ENCODE data around the gene NECTIN1.

NECTIN1 gene

GRCh38 chr11:119676461-119677020, 52.5 kb downstream of the NECTIN1 start:
- DNase-seq (ENCODE audit: low read depth) = no peak
- TF ChIP-seq, protein P1, sequence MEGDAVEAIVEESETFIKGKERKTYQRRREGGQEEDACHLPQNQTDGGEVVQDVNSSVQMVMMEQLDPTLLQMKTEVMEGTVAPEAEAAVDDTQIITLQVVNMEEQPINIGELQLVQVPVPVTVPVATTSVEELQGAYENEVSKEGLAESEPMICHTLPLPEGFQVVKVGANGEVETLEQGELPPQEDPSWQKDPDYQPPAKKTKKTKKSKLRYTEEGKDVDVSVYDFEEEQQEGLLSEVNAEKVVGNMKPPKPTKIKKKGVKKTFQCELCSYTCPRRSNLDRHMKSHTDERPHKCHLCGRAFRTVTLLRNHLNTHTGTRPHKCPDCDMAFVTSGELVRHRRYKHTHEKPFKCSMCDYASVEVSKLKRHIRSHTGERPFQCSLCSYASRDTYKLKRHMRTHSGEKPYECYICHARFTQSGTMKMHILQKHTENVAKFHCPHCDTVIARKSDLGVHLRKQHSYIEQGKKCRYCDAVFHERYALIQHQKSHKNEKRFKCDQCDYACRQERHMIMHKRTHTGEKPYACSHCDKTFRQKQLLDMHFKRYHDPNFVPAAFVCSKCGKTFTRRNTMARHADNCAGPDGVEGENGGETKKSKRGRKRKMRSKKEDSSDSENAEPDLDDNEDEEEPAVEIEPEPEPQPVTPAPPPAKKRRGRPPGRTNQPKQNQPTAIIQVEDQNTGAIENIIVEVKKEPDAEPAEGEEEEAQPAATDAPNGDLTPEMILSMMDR (IDR thresholded peaks at IDR 0.05; ENCODE audit: insufficient read depth, low read depth, low read length, missing control alignments) = no peak
- H3K4me3 ChIP-seq (ENCODE audit: low read depth, low read length) = no peak overlapping the region

DNA sequence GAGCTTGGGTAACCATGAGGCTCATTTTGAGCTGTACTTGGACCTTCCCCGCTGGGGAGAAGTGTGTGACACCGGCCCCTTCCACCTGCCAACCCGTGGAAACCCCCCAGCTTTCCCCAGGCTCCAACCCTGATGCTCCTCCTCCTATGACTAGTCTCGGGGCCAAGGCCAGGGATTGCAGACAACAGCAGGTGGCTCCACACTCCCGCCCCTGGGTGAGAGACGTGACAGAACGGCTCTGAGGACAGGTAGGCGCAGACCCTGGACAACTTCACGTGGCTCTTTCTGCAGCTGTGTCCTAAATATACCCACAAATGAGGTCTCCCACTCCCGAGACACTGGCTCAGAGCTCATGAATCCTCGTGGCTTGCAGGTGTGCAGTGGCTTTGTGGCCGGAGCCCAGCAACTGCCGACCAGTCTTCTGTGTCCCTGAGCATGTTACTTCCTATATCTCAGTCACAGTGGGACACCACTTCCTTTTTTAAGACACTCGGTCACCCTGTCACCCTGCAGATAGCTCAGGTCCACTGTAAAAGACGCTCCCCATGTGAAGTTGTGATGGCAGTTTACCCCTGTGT, 55.2 kb downstream of the NECTIN1 start:
- TF ChIP-seq, protein P1 (IDR thresholded peaks at IDR 0.05; ENCODE audit: insufficient read depth, low read depth, low read length, missing control alignments) = peak; percentile 56
- H3K4me3 ChIP-seq (ENCODE audit: low read depth, low read length) = no peak overlapping the region
- DNase-seq (ENCODE audit: low read depth) = peak; percentile 91

DNA sequence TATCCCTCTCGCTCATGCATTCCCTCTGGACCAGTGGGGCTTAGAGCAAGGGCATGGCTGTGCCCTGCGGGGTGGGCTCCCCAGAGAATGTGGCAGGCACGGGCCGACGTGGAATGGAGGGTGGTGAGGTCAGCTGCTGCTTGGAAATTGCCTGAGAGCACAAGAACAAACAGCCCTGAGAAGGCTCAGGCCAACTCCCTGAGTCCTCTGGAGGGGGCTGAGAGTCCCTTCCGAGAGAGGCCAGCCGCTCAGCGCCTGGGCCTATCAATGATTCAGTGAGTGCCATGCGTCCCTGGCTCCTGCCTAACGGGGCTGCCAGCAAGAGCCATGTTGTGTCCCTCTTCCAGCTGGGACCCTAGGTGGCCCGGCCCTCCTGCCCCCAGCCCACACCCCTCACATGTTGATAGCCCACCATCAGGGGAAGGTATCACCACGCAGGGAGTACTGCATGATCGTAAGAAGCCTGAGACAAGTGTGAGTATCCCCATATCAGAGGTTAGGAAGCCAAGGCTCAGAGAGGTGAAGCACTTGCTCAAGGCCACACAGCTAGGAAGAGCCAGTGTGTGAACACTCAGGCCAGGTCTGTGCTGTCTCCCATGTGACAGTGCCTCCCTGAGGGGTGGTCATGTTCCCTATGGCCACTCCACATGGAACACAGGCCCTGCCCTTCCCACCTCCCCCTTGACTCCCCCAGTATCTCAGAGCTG, 55.8 kb downstream of the NECTIN1 start:
- no peak for DNase-seq (ENCODE audit: low read depth)
- H3K4me3 ChIP-seq (ENCODE audit: low read depth, low read length) = no peak overlapping the region; the same call in 1 of the 2 replicates
- TF ChIP-seq, protein P1 (IDR thresholded peaks at IDR 0.05; ENCODE audit: insufficient read depth, low read depth, low read length, missing control alignments) = no peak

DNA sequence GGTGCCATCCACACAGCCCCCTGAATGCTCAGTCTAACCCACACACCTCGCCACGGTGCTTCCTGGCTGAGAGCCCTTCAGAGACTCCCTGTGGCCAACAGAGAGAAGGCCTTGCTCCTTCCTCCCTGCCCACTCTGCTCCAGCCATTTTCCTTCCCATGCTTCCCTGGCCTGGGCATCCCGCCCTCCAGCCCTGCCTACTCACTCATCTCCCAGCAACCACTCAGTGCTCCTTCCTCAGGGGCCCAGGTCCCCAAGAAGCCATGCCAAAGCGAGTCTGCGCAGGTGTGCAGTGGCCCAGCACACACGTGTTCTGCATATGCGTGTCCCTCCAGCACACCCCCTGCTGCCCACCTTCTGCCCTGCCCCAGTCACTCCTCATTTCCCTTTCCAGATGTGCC, 56.4 kb downstream of the NECTIN1 start:
- DNase-seq (ENCODE audit: low read depth) = no peak
- TF ChIP-seq, protein P1 (IDR thresholded peaks at IDR 0.05; ENCODE audit: insufficient read depth, low read depth, low read length, missing control alignments) = no peak
- H3K4me3 ChIP-seq (ENCODE audit: low read depth, low read length) = no peak overlapping the region

GRCh38 chr11:119671561-119672015, 57.4 kb downstream of the NECTIN1 start:
- no peak overlapping the region for H3K4me3 ChIP-seq (ENCODE audit: low read depth, low read length)
- no peak for DNase-seq (ENCODE audit: low read depth)
- TF ChIP-seq, protein P1 (IDR thresholded peaks at IDR 0.05; ENCODE audit: insufficient read depth, low read depth, low read length, missing control alignments) = no peak

DNA sequence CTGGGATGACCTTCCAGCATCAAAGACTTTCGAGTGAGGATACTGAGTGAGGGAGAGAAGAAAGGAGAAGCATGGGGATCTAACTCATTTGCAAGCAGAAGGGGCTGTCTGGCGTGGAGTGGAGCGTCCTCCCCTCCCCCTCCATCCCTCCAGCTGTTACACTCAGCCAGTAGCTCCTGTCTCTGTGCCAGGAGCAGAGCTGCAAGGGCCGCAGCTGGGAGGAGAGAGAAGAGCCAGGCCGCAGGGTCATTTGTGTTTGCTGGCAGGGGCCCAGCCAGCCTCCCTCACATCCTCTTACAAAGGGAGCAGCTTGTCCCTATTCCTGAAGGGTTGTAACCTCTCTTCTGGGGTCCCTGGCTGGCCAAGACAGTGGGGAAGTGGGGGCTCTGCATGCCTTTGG, 57.9 kb downstream of the NECTIN1 start:
- TF ChIP-seq, protein P1 (IDR thresholded peaks at IDR 0.05; ENCODE audit: insufficient read depth, low read depth, low read length, missing control alignments) = no peak
- no peak for DNase-seq (ENCODE audit: low read depth)
- H3K4me3 ChIP-seq (ENCODE audit: low read depth, low read length) = no peak overlapping the region

All from GM12865 (cell line).